Measurements from ENCODE around the gene RIMS1. TPM values are rescaled to one million over a fixed set of nuclear protein-coding genes. Genes with fewer than 3 reads are reported as not detected.

The RIMS1 gene
- total and polyA plus RNA-seq, 4 donors: 0.14 to 5.7 (median 1.6) TPM

GRCh38 chr6:72286911-72287311, 400.6 kb downstream of the RIMS1 start:
- no peak for ATAC-seq (ENCODE audit: insufficient read depth, low FRiP score)
- no peak for TF ChIP-seq CTCF (IDR thresholded peaks at IDR 0.05; ENCODE audit: control extremely low read depth, extremely low read depth)
- DNase-seq: no peak
- Histone ChIP-seq H3K36me3 (ENCODE audit: control insufficient read depth in 4 of 4, insufficient read depth in 4 of 4, low read length in 4 of 4) (no peaks in the 10 kb centered on the region), H3K9ac (ENCODE audit: insufficient read depth in 1 of 2, low read length in 2 of 2) (no peak overlapping the region), H3K27me3 (ENCODE audit: control insufficient read depth in 3 of 3, insufficient read depth in 3 of 3, low read length in 2 of 3) (peaks cover 0 to 3% (median 0%) of the 10 kb centered on the region in 3 donors), H3K4me3 (no peak overlapping the region), H3K4me1 (ENCODE audit: control insufficient read depth in 5 of 5, insufficient read depth in 5 of 5, low read length in 5 of 5) (no peaks in the 10 kb centered on the region), H3K27ac (ENCODE audit: low read depth in 1 of 2, low read length in 1 of 2) (no peak overlapping the region), H3K9me3 (ENCODE audit: control insufficient read depth in 4 of 4, insufficient read depth in 3 of 4, low read length in 3 of 4) (no peaks in the 10 kb centered on the region)
- 81 to 82% methylated on average over 1 of the region's 1 CpG for WGBS, 2 donors

GRCh38 chr6:72287801-72288200, 401.5 kb downstream of the RIMS1 start:
- H3K36me3 ChIP-seq (ENCODE audit: control insufficient read depth in 4 of 4, insufficient read depth in 4 of 4, low read length in 4 of 4): no peaks in the 10 kb centered on the region
- H3K9ac ChIP-seq (ENCODE audit: insufficient read depth in 1 of 2, low read length in 2 of 2): no peak overlapping the region
- no peak for TF ChIP-seq CTCF (IDR thresholded peaks at IDR 0.05; ENCODE audit: control extremely low read depth, extremely low read depth)
- ATAC-seq (ENCODE audit: insufficient read depth, low FRiP score) (no peak), DNase-seq (no peak)
- no peak overlapping the region for H3K4me3 ChIP-seq
- 95 to 98% methylated on average over 5 of the region's 5 CpGs for WGBS, 2 donors
- no peaks in the 10 kb centered on the region for H3K4me1 ChIP-seq (ENCODE audit: control insufficient read depth in 5 of 5, insufficient read depth in 5 of 5, low read length in 5 of 5)
- H3K27me3 ChIP-seq (ENCODE audit: control insufficient read depth in 3 of 3, insufficient read depth in 3 of 3, low read length in 2 of 3): peaks cover 0 to 3% (median 0%) of the 10 kb centered on the region in 3 donors
- H3K27ac ChIP-seq (ENCODE audit: low read depth in 1 of 2, low read length in 1 of 2): no peak overlapping the region
- H3K9me3 ChIP-seq (ENCODE audit: control insufficient read depth in 4 of 4, insufficient read depth in 3 of 4, low read length in 3 of 4): no peaks in the 10 kb centered on the region

- no peak for TF ChIP-seq CTCF (IDR thresholded peaks at IDR 0.05; ENCODE audit: control extremely low read depth, extremely low read depth)
- H3K27ac ChIP-seq (ENCODE audit: low read depth in 1 of 2, low read length in 1 of 2): no peak overlapping the region
- no peaks in the 10 kb centered on the region for H3K4me1 ChIP-seq (ENCODE audit: control insufficient read depth in 5 of 5, insufficient read depth in 5 of 5, low read length in 5 of 5)
- ATAC-seq (ENCODE audit: insufficient read depth, low FRiP score): no peak
- no peak overlapping the region for H3K4me3 ChIP-seq
- no peak overlapping the region for H3K9ac ChIP-seq (ENCODE audit: insufficient read depth in 1 of 2, low read length in 2 of 2)
- DNase-seq: no peak
- H3K9me3 ChIP-seq (ENCODE audit: control insufficient read depth in 4 of 4, insufficient read depth in 3 of 4, low read length in 3 of 4): no peaks in the 10 kb centered on the region
- H3K36me3 ChIP-seq (ENCODE audit: control insufficient read depth in 4 of 4, insufficient read depth in 4 of 4, low read length in 4 of 4): no peaks in the 10 kb centered on the region
- H3K27me3 ChIP-seq (ENCODE audit: control insufficient read depth in 3 of 3, insufficient read depth in 3 of 3, low read length in 2 of 3): peaks cover 0 to 3% (median 0%) of the 10 kb centered on the region in 3 donors
- WGBS, 2 donors: 65 to 86% methylated on average over 2 of the region's 2 CpGs
Observed at GRCh38 chr6:72288592-72288991, 402.2 kb downstream of the RIMS1 start.

GRCh38 chr6:72290620-72291019, 404.3 kb downstream of the RIMS1 start:
- Histone ChIP-seq H3K27me3 (ENCODE audit: control insufficient read depth in 3 of 3, insufficient read depth in 3 of 3, low read length in 2 of 3) (peaks cover 0 to 3% (median 0%) of the 10 kb centered on the region in 3 donors), H3K27ac (ENCODE audit: low read depth in 1 of 2, low read length in 1 of 2) (no peak overlapping the region), H3K4me1 (ENCODE audit: control insufficient read depth in 5 of 5, insufficient read depth in 5 of 5, low read length in 5 of 5) (no peaks in the 10 kb centered on the region), H3K36me3 (ENCODE audit: control insufficient read depth in 4 of 4, insufficient read depth in 4 of 4, low read length in 4 of 4) (no peaks in the 10 kb centered on the region), H3K9me3 (ENCODE audit: control insufficient read depth in 4 of 4, insufficient read depth in 3 of 4, low read length in 3 of 4) (no peaks in the 10 kb centered on the region), H3K4me3 (no peak overlapping the region), H3K9ac (ENCODE audit: insufficient read depth in 1 of 2, low read length in 2 of 2) (no peak overlapping the region)
- DNase-seq (no peak), ATAC-seq (ENCODE audit: insufficient read depth, low FRiP score) (no peak)
- 91 to 92% methylated on average over 8 of the region's 8 CpGs for WGBS, 2 donors
- no peak for TF ChIP-seq CTCF (IDR thresholded peaks at IDR 0.05; ENCODE audit: control extremely low read depth, extremely low read depth)
